Neural cell (in vitro differentiated cells): Measurements from ENCODE around the gene TIMMDC1.

Source experiments
- CTCF ChIP-seq: fragments of 450-650 bp; IDR thresholded peaks from 2 replicates; pipeline ENCODE4 v1.5.1; 2014; ENCODE audit warnings: antibody characterized with exemption, mild to moderate bottlenecking, moderate library complexity; ENCODE audit not compliant: poor library complexity, severe bottlenecking
- EP300 ChIP-seq: fragments of 450-650 bp; conservative IDR thresholded peaks from 2 replicates; pipeline ENCODE4 v1.6.1; 2014; ENCODE audit warnings: antibody characterized with exemption, mild to moderate bottlenecking, moderate library complexity; ENCODE audit not compliant: poor library complexity, severe bottlenecking

GRCh38 chr3:119536757-119537156 lies 38.4 kb downstream of the TIMMDC1 start:
- TF ChIP-seq CTCF (no peak), EP300 (no peak)
